Dermis blood vessel endothelial cell (primary cell): ENCODE results near the gene NPB. TPM values are rescaled to one million over a fixed set of nuclear protein-coding genes. Genes with fewer than 3 reads are reported as not detected.

ENCODE experiments used
- DNase-seq: peaks from one replicate; pipeline ENCODE4 v3.0.0; 2010
- total RNA-seq: library from RNA; depleted of rRNA; stranded (reverse); fragments of >200 nt; gene quantifications from 2 replicates; pipeline ENCODE4 v1.2.3, GENCODE V29; 2014

Gene NPB
- 0.28 TPM in 1 of 2 replicates, not detected in the other for total RNA-seq

- DNase-seq: no peak
Measured at GRCh38 chr17:81902023-81902652, at the start of gene NPB. NPB (plus strand) TSS chr17:81902238; CDS start chr17:81902278, 40 bp downstream.

- no peak for DNase-seq
Measured at GRCh38 chr17:81854974-81855774, 46.9 kb upstream of the NPB start.

- DNase-seq: no peak
Measured at GRCh38 chr17:81858170-81858966, 43.7 kb upstream of the NPB start.

- DNase-seq: peak; percentile 44
Measured at GRCh38 chr17:81858967-81859905, 42.8 kb upstream of the NPB start.

GRCh38 chr17:81859906-81860755 is 41.9 kb upstream of the NPB start, which contains the start of gene P4HB:
P4HB (minus strand) TSS chr17:81860535; CDS start chr17:81860471, 64 bp downstream.
- no peak for DNase-seq

GRCh38 chr17:81860756-81861568 is 41.1 kb upstream of the NPB start:
- peak; percentile 100 for DNase-seq

- peak; percentile 63 for DNase-seq
Measured at GRCh38 chr17:81863123-81863675, 38.8 kb upstream of the NPB start.

- no peak for DNase-seq
Measured at GRCh38 chr17:81863833-81864768, 37.9 kb upstream of the NPB start.

GRCh38 chr17:81865358-81865732 is 36.7 kb upstream of the NPB start:
- no peak for DNase-seq

- no peak for DNase-seq
Measured at GRCh38 chr17:81865733-81866439, 36.2 kb upstream of the NPB start.

- DNase-seq: no peak
Measured at GRCh38 chr17:81866440-81867169, 35.4 kb upstream of the NPB start.

GRCh38 chr17:81867170-81867990 is 34.7 kb upstream of the NPB start:
- DNase-seq: peak; percentile 32

- DNase-seq: no peak
Measured at GRCh38 chr17:81867991-81868673, 33.9 kb upstream of the NPB start.

GRCh38 chr17:81868674-81869220 is 33.3 kb upstream of the NPB start:
- DNase-seq: no peak
